IMR-90 (cell line): ENCODE data around the gene ITGB1BP2. TPM values are rescaled to one million over a fixed set of nuclear protein-coding genes. Genes with fewer than 3 reads are reported as not detected.
"Not testable (repeated sequence)": the region's sequence is repeated elsewhere in the genome, so short reads cannot be mapped to it uniquely, and the experiment has no call there.

ENCODE experiments used
- ATAC-seq: fragments of 200-7000 bp; cut with Tn5 transposase; 2 replicates; pipeline ENCODE4 v1.9.1; 2020; ENCODE audit warnings: low read depth, mild to moderate bottlenecking, moderate library complexity
- BruUV-seq: library from RNA; stranded (reverse); fragments of 400-500 nt; replicated peaks from 2 replicates; lab custom pipeline; 2021; lab: Mats Ljungman, UMichigan
- CTCF ChIA-PET: fragments of 300-600 bp; formaldehyde crosslinking; extraction: SDS; loops from one replicate; lab custom pipeline; 2021; ENCODE audit warnings: antibody characterized with exemption; lab: Yijun Ruan, JAX
- POLR2A ChIA-PET: fragments of 300-600 bp; sonication (Branson Sonifier 250); formaldehyde crosslinking; loops from one replicate; lab custom pipeline; 2022; ENCODE audit warnings: antibody characterized with exemption; ENCODE audit not compliant: unreplicated experiment; lab: Charles Lee
- DNase-seq: peaks from one replicate; pipeline ENCODE4 v3.0.0; 2013
- H2AFZ ChIP-seq: replicated peaks from 2 replicates; pipeline ENCODE3; 2013; ENCODE audit warnings: low read length, mild to moderate bottlenecking; ENCODE audit not compliant: poor library complexity
- H2AK5ac ChIP-seq: 2 replicates; pipeline ENCODE4 v1.6.1; 2013; ENCODE audit warnings: low read depth, low read length, inconsistent platforms
- H2AK9ac ChIP-seq: replicated peaks from 2 replicates; pipeline ENCODE3; 2013; ENCODE audit warnings: mild to moderate bottlenecking, low read depth, low read length, moderate library complexity; ENCODE audit not compliant: poor library complexity
- H2BK120ac ChIP-seq: 2 replicates; pipeline ENCODE4 v1.6.1; 2013; ENCODE audit warnings: low read depth, low read length, inconsistent platforms
- H2BK15ac ChIP-seq: 3 replicates; pipeline ENCODE4 v1.6.1; 2013; ENCODE audit warnings: low read depth, low read length, inconsistent platforms
- H2BK20ac ChIP-seq: 2 replicates; pipeline ENCODE4 v1.6.1; 2013; ENCODE audit warnings: low read depth, mild to moderate bottlenecking, inconsistent platforms, low read length, moderate library complexity
- H2BK5ac ChIP-seq: 2 replicates; pipeline ENCODE4 v1.6.1; 2013; ENCODE audit warnings: mild to moderate bottlenecking, low read depth, low read length, inconsistent platforms; ENCODE audit not compliant: poor library complexity, severe bottlenecking
- H3K14ac ChIP-seq: replicated peaks from 2 replicates; pipeline ENCODE4 v1.6.1; 2013; ENCODE audit warnings: low read depth, low read length, inconsistent platforms
- H3K18ac ChIP-seq: 2 replicates; pipeline ENCODE4 v1.6.1; 2013; ENCODE audit warnings: low read depth, low read length, control low read depth
- H3K23ac ChIP-seq: 2 replicates; pipeline ENCODE4 v1.6.1; 2013; ENCODE audit warnings: low read depth, low read length, inconsistent platforms
- H3K27ac ChIP-seq: 2 replicates; pipeline ENCODE4 v1.5.1; 2013; ENCODE audit warnings: mild to moderate bottlenecking, control low read depth, low read length; ENCODE audit not compliant: insufficient read depth
- H3K27me3 ChIP-seq: 2 replicates; pipeline ENCODE4 v1.6.1; 2013; ENCODE audit warnings: low read length; ENCODE audit not compliant: control insufficient read depth, insufficient read depth
- H3K36me3 ChIP-seq: 2 replicates; pipeline ENCODE4 v1.6.1; 2013; ENCODE audit warnings: low read length, mixed read lengths; ENCODE audit not compliant: control insufficient read depth, insufficient read depth
- H3K4ac ChIP-seq: 2 replicates; pipeline ENCODE4 v1.6.1; 2013; ENCODE audit warnings: low read depth, low read length, inconsistent platforms
- H3K4me1 ChIP-seq: 2 replicates; pipeline ENCODE4 v1.6.1; 2013; ENCODE audit warnings: low read length, mixed read lengths; ENCODE audit not compliant: control insufficient read depth, insufficient read depth
- H3K4me2 ChIP-seq: 2 replicates; pipeline ENCODE4 v1.6.1; 2013; ENCODE audit warnings: low read depth, mild to moderate bottlenecking, control low read depth, low read length, moderate library complexity
- H3K4me3 ChIP-seq: 2 replicates; pipeline ENCODE4 v1.5.1; 2013; ENCODE audit warnings: low read depth, mild to moderate bottlenecking, control low read depth, low read length, moderate library complexity; ENCODE audit not compliant: insufficient read depth
- H3K56ac ChIP-seq: 2 replicates; pipeline ENCODE4 v1.6.1; 2013; ENCODE audit warnings: low read length, inconsistent platforms; ENCODE audit not compliant: insufficient read depth; ENCODE audit errors: extremely low read depth
- H3K79me1 ChIP-seq, 2 experiments: 2 replicates each; pipeline ENCODE4 v1.6.1; 2013; ENCODE audit warnings: low read length in 2 of 2, inconsistent platforms in 1 of 2, low read depth in 1 of 2
- H3K9ac ChIP-seq: 2 replicates; pipeline ENCODE4 v1.6.1; 2013; ENCODE audit warnings: low read depth, low read length, control low read depth
- H3K9me1 ChIP-seq: 2 replicates; pipeline ENCODE4 v1.6.1; 2013; ENCODE audit warnings: low read length, inconsistent platforms; ENCODE audit not compliant: insufficient read depth
- H3K9me3 ChIP-seq: 2 replicates; pipeline ENCODE4 v1.6.1; 2013; ENCODE audit warnings: low read length; ENCODE audit not compliant: control insufficient read depth, insufficient read depth
- H4K20me1 ChIP-seq: 2 replicates; pipeline ENCODE4 v1.6.1; 2013; ENCODE audit warnings: low read length, inconsistent platforms; ENCODE audit not compliant: insufficient read depth
- H4K5ac ChIP-seq: 2 replicates; pipeline ENCODE4 v1.6.1; 2013; ENCODE audit warnings: mild to moderate bottlenecking, low read depth, low read length, control low read depth
- H4K8ac ChIP-seq, 2 experiments: 2 replicates each; pipeline ENCODE4 v1.6.1; 2013; ENCODE audit warnings: low read depth in 2 of 2, low read length in 2 of 2, control low read depth in 1 of 2, inconsistent platforms in 1 of 2
- H4K91ac ChIP-seq: 2 replicates; pipeline ENCODE4 v1.6.1; 2013; ENCODE audit warnings: low read depth, low read length, inconsistent platforms; ENCODE audit not compliant: insufficient read depth
- WGBS, 2 experiments: methylation state at CpG; one replicate each; pipeline versions ENCODE4 v1.1.5 to v1.1.7; 2013; ENCODE audit warnings: missing lambda C conversion rate in 2 of 2; ENCODE audit not compliant: insufficient read length in 1 of 2; ENCODE audit errors: extremely low coverage in 2 of 2; 5-methylcytosine and 5-hydroxymethylcytosine counted together
- dilution Hi-C: fragments of 300-500 bp; cut with HindIII; formaldehyde crosslinking; loops from one replicate; pipeline ENCODE4 v1.14.3; 2018; ENCODE audit warnings: low sequenced_read_pairs; ENCODE audit not compliant: unreplicated experiment
- in situ Hi-C: fragments of 300-500 bp; cut with MboI; formaldehyde crosslinking; loops from 3 replicates; pipeline ENCODE4 v1.14.3; 2019; ENCODE audit warnings: low sequenced_read_pairs, inconsistent platforms, mixed read lengths
- intact Hi-C: fragments of 100-400 bp; cut with micrococcal nuclease; formaldehyde crosslinking; loops from 2 replicates; pipeline ENCODE4 v1.10.0; 2022
- polyA plus RNA-seq, 3 experiments: library from polyadenylated mRNA; depleted of rRNA; stranded (reverse); fragments of >200 nt; gene quantifications; 2 replicates each; pipeline ENCODE4 v1.2.3, GENCODE V29; 2012; ENCODE audit warnings: low replicate concordance in 1 of 3
- total RNA-seq: library from RNA; depleted of rRNA; stranded (reverse); fragments of >200 nt; gene quantifications from 2 replicates; pipeline ENCODE4 v1.2.3, GENCODE V29; 2012

Gene ITGB1BP2
- total and polyA plus RNA-seq, 2 of the 4 experiments (the other 2 are of a cell fraction), result 3.0 to 3.5 TPM

DNA sequence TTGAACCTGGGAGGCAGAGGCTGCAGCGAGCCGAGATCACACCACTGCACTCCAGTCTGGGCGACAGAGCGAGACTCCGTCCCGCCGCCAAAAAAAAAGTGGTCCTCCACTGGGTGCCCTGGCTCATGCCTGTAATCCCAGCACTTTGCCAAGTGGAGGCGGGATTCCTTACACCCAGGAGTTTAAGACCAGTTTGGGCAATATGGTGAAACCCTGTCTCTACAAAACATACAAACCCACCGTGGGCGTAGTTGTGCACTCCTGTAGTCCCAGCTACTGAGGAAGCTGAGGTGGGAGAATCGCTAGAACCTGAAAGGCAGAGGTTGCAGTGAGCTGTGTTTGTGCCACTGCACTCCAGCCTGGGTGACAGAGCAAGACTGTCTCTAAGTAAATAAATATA is 20.2 kb upstream of the ITGB1BP2 start:
- H2BK15ac ChIP-seq, H3K79me1 ChIP-seq, H2AK5ac ChIP-seq, in situ Hi-C loops, BruUV-seq, H3K4me1 ChIP-seq, H4K8ac ChIP-seq, H3K4me3 ChIP-seq, H2BK5ac ChIP-seq, H2AK9ac ChIP-seq, H3K4me2 ChIP-seq, dilution Hi-C loops, H3K23ac ChIP-seq, H3K9me1 ChIP-seq, H2BK20ac ChIP-seq, H3K27ac ChIP-seq, H3K14ac ChIP-seq, H4K5ac ChIP-seq, H3K9me3 ChIP-seq, ATAC-seq, H2AFZ ChIP-seq, H3K18ac ChIP-seq, CTCF ChIA-PET, H3K56ac ChIP-seq, H3K4ac ChIP-seq, POLR2A ChIA-PET, H3K27me3 ChIP-seq, H3K9ac ChIP-seq, H4K91ac ChIP-seq, DNase-seq, H3K36me3 ChIP-seq, H2BK120ac ChIP-seq: not testable (repeated sequence)
- intact Hi-C loops, result loop anchor here (5.0 kb wide), 1 partner anchor 86 kb away; the partner anchor contains the start of gene TAF1
- 97% methylated on average over 5 of the region's 11 CpGs; no CpG with 5 or more reads in 1 of the 2 experiments for WGBS, 2 experiments
- peaks cover 14% of the 10 kb centered on the region; the same call in 1 of the 2 replicates for H4K20me1 ChIP-seq
